Measurements from ENCODE around the gene TBC1D2B.

DNA sequence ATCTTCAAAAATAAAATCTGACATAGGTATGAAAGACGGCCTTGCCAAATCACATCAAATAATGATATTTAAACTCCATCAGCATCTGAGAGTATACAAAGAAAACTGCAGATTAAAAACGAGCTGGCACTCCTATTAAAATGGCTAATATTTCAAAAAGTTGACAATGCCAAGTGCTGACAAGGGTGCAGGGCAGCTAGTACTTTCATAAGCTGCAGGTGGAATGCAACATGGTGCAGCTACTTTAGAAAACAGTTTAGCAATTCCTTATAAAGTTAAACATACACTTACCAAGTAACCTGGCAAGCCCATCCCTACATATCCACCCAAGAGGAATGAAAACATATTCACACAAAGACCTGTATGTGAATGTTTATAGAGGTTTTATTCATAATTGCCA is 23.0 kb downstream of the TBC1D2B start:
- TF ChIP-seq POLR2A (IDR thresholded peaks at IDR 0.05) = no peak
- TF ChIP-seq, protein P1, sequence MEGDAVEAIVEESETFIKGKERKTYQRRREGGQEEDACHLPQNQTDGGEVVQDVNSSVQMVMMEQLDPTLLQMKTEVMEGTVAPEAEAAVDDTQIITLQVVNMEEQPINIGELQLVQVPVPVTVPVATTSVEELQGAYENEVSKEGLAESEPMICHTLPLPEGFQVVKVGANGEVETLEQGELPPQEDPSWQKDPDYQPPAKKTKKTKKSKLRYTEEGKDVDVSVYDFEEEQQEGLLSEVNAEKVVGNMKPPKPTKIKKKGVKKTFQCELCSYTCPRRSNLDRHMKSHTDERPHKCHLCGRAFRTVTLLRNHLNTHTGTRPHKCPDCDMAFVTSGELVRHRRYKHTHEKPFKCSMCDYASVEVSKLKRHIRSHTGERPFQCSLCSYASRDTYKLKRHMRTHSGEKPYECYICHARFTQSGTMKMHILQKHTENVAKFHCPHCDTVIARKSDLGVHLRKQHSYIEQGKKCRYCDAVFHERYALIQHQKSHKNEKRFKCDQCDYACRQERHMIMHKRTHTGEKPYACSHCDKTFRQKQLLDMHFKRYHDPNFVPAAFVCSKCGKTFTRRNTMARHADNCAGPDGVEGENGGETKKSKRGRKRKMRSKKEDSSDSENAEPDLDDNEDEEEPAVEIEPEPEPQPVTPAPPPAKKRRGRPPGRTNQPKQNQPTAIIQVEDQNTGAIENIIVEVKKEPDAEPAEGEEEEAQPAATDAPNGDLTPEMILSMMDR (IDR thresholded peaks at IDR 0.05 in 4 of 5, conservative IDR thresholded peaks at IDR 0.05 in 1 of 5) = no peak

All from gastrocnemius medialis (tissue), 4 donors.